Naive B cell (primary cell): ENCODE data around the gene EIF3I. TPM values are rescaled to one million over a fixed set of nuclear protein-coding genes. Genes with fewer than 3 reads are reported as not detected.

Source experiments
- ATAC-seq, 2 donors: fragments of 150-1000 bp; cut with Tn5 transposase; 2 replicates each; pipeline ENCODE4 v1.10.0; 2021; ENCODE audit warnings: low read depth in 2 of 2, mild to moderate bottlenecking in 2 of 2, moderate library complexity in 2 of 2
- DNase-seq: peaks from one replicate; pipeline ENCODE4 v3.0.0; 2022
- H3K27ac Mint-ChIP-seq, 6 donors: one replicate each; pipeline ENCODE4 v1.8.0; 2020 to 2022; ENCODE audit warnings: mild to moderate bottlenecking in 6 of 6, mixed read lengths in 6 of 6, moderate library complexity in 5 of 6, inconsistent platforms in 2 of 6
- H3K27me3 Mint-ChIP-seq, 3 donors: one replicate each; pipeline ENCODE4 v1.8.0; 2021 to 2022; ENCODE audit warnings: mixed read lengths in 3 of 3, mild to moderate bottlenecking in 1 of 3
- H3K36me3 Mint-ChIP-seq, 2 donors: one replicate each; pipeline ENCODE4 v1.8.0; 2020 to 2022; ENCODE audit warnings: mixed read lengths in 2 of 2, inconsistent platforms in 1 of 2, mild to moderate bottlenecking in 1 of 2
- H3K4me1 Mint-ChIP-seq, 3 donors: one replicate each; pipeline ENCODE4 v1.8.0; 2020 to 2022; ENCODE audit warnings: mixed read lengths in 3 of 3, inconsistent platforms in 1 of 3, mild to moderate bottlenecking in 1 of 3, moderate library complexity in 1 of 3
- H3K4me3 Mint-ChIP-seq, 8 donors: one replicate each; pipeline ENCODE4 v1.8.0; 2020 to 2022; ENCODE audit warnings: mild to moderate bottlenecking in 8 of 8, mixed read lengths in 8 of 8, moderate library complexity in 8 of 8, inconsistent platforms in 2 of 8
- H3K9me3 Mint-ChIP-seq, 7 donors: one replicate each; pipeline ENCODE4 v1.8.0; 2020 to 2022; ENCODE audit warnings: mixed read lengths in 7 of 7, mild to moderate bottlenecking in 5 of 7, inconsistent platforms in 2 of 7, moderate library complexity in 1 of 7
- polyA plus RNA-seq, 6 donors: library from polyadenylated mRNA; unstranded; fragments of 300-500 nt; fragmentation: Illumina TruSeq; gene quantifications; one replicate each; pipeline ENCODE4 v1.2.3, GENCODE V29; 2021; ENCODE audit warnings: low read depth in 6 of 6

Gene EIF3I
- 100 to 1,000 TPM; 152 to 251 (median 180) TPM for polyA plus RNA-seq

DNA sequence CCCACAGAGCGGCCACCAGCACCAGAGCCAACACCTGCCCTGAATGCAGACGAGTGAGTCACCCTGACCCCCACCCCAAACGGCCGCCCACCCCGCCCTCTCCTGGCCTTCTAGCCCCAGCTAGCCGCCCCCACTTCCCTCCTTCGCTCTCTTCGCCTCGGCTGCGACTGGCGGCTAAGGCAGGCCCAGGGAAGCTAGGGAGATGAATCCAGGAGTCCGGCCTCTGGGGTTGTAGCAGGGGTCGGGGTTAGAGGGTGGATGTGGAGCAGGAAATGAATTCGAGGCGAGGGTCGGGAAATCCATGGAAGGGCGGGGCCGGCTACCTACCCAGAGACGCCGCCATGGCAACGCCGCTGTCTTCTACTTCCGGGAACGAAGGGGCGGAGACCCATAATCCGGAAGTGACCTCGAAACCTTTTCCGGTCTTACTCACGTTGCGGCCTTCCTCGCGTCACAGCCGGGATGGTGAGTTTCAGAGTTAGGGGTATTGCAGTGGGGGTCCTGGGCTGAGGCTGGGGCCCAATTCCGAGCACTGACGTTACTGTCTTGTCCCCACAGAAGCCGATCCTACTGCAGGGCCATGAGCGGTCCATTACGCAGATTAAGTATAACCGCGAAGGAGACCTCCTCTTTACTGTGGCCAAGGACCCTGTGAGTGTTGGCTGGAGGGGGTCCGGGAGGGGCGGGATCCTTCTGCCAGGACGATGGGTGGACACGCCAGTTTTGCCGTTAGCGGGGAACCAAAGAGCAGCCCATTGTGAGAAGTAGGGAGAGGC lies at the start of gene EIF3I, which contains the start of gene TMEM234:
Gene EIF3I, plus strand, starts transcription at position 428 of the 776 bp plus-strand sequence. Its CDS starts 35 bp downstream, at position 463.
Gene TMEM234, minus strand, starts transcription at position 374 of the 776 bp plus-strand sequence. Its CDS starts 31 bp downstream, at position 343.
- DNase-seq (peak; percentile 88), ATAC-seq (peak; percentile 93 to 94)
- H3K4me3 Mint-ChIP-seq = peak within 1 kb of the TSS; percentile 93 to 99 (median 98)
- peaks cover 0 to 4% of the 10 kb centered on the region in 2 donors for H3K36me3 Mint-ChIP-seq
- H3K4me1 Mint-ChIP-seq = peaks cover 29 to 54% (median 39%) of the 10 kb centered on the region in 3 donors
- H3K27ac Mint-ChIP-seq = peak within 1 kb of the TSS; percentile 97 to 99 (median 99)
- H3K9me3 Mint-ChIP-seq = no peaks in the 10 kb centered on the region
- no peaks in the 10 kb centered on the region for H3K27me3 Mint-ChIP-seq

DNA sequence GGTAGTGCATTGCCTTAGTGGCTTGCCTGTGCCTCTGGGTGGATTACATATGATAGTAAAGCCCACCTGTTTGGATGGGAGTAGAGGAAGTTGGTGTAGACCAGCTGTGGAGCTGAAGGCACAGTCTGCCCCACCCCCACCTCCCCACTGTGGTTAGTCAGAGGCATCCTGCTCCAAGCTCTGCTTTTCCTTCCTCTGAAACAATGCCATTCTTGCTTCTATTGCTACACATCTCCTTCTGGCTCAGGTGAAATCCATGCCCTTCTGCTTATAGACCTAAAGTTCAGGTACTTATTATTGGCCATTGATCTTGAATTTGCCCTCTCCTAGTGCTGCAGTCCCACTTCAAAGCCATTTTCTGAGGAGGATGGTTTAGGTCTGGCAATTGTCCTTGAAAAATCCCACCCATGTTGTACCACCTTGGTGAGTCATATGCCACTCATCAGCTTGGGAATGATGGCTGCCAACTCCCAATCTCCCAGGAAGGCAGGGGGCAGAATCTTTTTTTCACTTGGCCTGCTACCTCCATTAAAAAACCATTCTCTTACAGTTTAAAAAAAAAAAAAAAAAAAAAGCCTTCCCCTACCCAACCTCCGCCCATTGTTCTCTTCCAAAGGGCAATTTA lies 49.5 kb upstream of the EIF3I start:
- Mint-ChIP-seq H3K4me1 (peaks cover 5 to 7% (median 6%) of the 10 kb centered on the region in 3 donors), H3K9me3 (no peaks in the 10 kb centered on the region), H3K27me3 (no peaks in the 10 kb centered on the region), H3K36me3 (peaks cover 15 to 31% of the 10 kb centered on the region in 2 donors), H3K4me3 (no peak overlapping the region), H3K27ac (peak overlapping the region in 1 of 6 donors; percentile 74)
- no peak for ATAC-seq
- no peak for DNase-seq

DNA sequence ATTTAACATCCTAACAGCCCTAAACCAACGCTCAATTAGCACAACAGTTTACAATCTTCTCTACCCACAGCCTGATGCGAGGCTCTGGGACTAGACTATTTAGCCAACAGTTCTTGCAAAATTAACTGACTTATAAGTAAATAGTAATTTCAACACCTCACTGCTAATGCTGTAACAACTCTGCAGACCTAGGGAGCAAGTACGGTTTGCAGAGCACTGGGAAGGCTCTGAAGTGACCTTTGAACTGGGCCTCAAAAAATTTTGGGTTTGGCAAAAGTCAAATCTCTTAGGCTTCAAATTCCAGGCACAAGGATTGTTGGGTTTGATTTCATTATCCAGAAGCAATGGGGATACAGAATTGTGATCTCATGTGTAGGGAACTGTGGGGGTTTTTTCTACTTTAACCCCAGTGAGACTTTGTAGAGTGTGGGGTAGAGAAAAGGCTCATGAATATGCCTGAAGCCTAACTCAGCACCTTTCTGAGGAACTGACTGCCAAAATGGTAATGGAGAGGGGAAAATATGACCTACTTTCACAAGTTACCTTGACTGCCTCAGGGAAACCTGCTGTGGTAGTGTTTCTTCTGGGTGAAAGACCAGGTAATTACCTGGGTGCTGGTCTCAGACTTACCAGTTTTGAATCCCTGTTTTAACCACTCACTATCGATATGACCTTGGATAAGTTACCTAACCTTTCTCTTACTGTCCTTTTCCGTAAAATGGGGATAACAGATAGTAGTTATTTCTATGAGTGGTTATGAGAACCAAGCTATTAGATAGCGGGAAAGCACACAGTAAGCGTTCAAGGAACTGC lies 43.6 kb upstream of the EIF3I start:
- Mint-ChIP-seq H3K27ac (peak overlapping the region; percentile 94 to 100 (median 98)), H3K4me1 (peaks cover 25 to 34% (median 31%) of the 10 kb centered on the region in 3 donors), H3K27me3 (no peaks in the 10 kb centered on the region), H3K9me3 (no peaks in the 10 kb centered on the region), H3K4me3 (peak overlapping the region; percentile 90 to 97 (median 93)), H3K36me3 (no peaks in the 10 kb centered on the region)
- no peak for DNase-seq
- ATAC-seq = no peak

DNA sequence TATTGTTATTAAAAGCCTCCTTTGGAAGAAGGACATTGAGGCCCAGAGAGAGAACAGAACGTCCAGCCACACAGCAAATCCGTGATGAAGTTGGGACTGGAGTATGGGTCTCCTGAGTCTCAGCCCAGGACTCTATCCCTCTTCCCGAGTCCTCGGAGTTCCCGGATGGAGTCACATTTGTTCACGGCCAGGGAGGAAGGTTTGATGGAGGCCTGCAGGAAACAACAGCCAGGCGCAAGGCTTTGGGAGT lies 43.1 kb upstream of the EIF3I start:
- Mint-ChIP-seq H3K27me3 (no peaks in the 10 kb centered on the region), H3K4me3 (peak overlapping the region; percentile 90 to 97 (median 93)), H3K36me3 (peaks cover 0 to 3% of the 10 kb centered on the region in 2 donors), H3K27ac (peak overlapping the region; percentile 94 to 100 (median 98)), H3K9me3 (no peaks in the 10 kb centered on the region), H3K4me1 (peaks cover 27 to 36% (median 33%) of the 10 kb centered on the region in 3 donors)
- DNase-seq = no peak
- no peak for ATAC-seq

DNA sequence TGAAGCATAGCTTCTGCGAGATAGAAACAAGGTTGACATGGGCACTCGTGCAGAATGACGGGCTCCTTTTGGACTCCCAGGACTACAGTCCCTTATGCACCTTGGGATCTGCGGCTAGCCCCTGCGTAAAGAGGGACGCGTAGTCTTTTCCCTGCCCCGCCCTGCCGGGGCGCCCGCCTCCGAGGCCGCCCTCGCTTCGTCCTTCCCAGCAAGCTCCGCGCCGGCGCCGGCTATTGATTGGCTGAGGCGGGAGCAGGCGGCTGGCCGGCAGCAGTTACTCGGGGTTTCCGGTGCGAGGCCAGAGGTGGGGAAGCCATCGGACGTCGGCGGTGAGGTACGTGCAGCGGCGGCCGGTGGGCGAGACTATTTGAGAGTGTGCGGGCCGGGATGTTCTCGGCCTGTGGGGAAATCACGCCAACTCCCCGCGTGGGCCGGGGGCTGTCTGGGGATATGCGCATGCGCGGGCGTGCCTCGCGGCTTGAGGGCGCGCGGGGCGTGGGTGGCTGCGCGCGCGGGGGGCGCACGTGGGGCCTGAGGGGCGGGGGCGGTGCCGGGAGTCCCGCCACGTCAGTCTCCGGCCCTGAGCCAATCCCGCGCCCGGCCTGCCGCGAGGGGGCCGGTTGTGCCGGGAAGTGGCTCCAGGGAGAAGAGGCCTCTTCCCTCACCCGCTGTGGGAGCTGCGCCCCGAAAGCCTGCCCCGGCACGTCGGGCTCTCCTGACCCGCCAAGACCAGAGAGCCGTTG lies 42.6 kb upstream of the EIF3I start, which contains the start of gene TXLNA:
Gene TXLNA, plus strand, starts transcription at position 233 of the 743 bp plus-strand sequence. CDS start 671 bp downstream, outside the sequence.
- peak within 1 kb of the TSS; percentile 94 to 100 (median 98) for H3K27ac Mint-ChIP-seq
- peak; percentile 89 to 90 for ATAC-seq
- peaks cover 0 to 8% of the 10 kb centered on the region in 2 donors for H3K36me3 Mint-ChIP-seq
- H3K9me3 Mint-ChIP-seq = no peaks in the 10 kb centered on the region
- peak; percentile 89 for DNase-seq
- H3K4me3 Mint-ChIP-seq = peak within 1 kb of the TSS; percentile 90 to 97 (median 93)
- peaks cover 28 to 41% (median 30%) of the 10 kb centered on the region in 3 donors for H3K4me1 Mint-ChIP-seq
- no peaks in the 10 kb centered on the region for H3K27me3 Mint-ChIP-seq

DNA sequence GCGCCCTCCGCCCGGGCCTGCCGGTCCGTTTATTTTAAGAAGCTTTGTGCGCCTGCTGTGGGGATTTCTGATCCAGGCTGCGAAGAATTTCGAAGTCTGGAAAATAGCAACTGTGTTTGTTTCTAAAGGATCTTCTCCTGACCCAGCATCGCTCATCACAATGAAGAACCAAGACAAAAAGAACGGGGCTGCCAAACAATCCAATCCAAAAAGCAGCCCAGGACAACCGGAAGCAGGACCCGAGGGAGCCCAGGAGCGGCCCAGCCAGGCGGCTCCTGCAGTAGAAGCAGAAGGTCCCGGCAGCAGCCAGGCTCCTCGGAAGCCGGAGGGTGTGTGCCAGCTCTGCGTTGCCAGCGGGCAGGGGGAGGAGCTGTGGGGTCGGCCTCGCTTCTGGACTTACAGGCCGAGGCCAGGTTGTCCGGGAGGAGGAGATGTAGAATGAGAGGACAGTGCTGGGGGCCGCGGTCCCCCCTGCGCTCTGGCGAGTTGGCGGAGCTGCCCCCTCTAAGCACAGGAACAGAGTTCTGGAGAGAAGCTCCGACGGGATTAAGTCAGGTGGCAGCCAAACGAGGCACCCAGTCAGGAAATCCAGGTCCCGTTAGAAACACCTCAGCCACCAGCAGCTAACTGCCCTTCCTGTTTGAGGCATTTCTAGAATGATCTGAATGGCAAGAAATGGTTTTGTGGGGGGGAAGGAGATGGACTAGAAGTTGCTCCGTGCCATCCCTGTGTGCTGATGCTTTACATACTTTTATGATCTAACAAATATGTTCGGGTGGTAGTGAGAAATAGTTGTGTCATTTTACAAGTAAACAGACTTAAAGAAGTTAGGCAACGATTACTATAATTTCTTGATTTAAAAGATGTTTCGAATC lies 41.8 kb upstream of the EIF3I start:
- peaks cover 0 to 13% of the 10 kb centered on the region in 2 donors for H3K36me3 Mint-ChIP-seq
- no peak for DNase-seq
- peaks cover 27 to 45% (median 34%) of the 10 kb centered on the region in 3 donors for H3K4me1 Mint-ChIP-seq
- H3K9me3 Mint-ChIP-seq = no peaks in the 10 kb centered on the region
- peak overlapping the region; percentile 89 to 97 (median 93) for H3K4me3 Mint-ChIP-seq
- no peaks in the 10 kb centered on the region for H3K27me3 Mint-ChIP-seq
- peak overlapping the region; percentile 88 to 97 (median 94) for H3K27ac Mint-ChIP-seq
- ATAC-seq = no peak

DNA sequence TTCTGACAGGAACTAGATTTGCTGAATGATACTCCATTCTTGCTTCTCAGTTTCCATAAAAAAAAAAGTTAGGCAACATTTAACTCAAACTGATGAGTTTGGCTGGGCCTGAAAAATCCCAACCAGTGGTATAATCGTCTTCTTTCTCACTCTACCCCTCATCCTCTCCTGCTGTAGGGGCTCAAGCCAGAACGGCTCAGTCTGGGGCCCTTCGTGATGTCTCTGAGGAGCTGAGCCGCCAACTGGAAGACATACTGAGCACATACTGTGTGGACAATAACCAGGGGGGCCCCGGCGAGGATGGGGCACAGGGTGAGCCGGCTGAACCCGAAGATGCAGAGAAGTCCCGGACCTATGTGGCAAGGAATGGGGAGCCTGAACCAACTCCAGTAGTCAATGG lies 41.1 kb upstream of the EIF3I start:
- Mint-ChIP-seq H3K4me3 (peak overlapping the region; percentile 89 to 97 (median 93)), H3K27ac (peak overlapping the region; percentile 79 to 97 (median 92)), H3K9me3 (no peaks in the 10 kb centered on the region), H3K4me1 (peaks cover 30 to 48% (median 37%) of the 10 kb centered on the region in 3 donors), H3K27me3 (no peaks in the 10 kb centered on the region), H3K36me3 (peaks cover 5 to 13% of the 10 kb centered on the region in 2 donors)
- no peak for ATAC-seq
- DNase-seq = no peak

DNA sequence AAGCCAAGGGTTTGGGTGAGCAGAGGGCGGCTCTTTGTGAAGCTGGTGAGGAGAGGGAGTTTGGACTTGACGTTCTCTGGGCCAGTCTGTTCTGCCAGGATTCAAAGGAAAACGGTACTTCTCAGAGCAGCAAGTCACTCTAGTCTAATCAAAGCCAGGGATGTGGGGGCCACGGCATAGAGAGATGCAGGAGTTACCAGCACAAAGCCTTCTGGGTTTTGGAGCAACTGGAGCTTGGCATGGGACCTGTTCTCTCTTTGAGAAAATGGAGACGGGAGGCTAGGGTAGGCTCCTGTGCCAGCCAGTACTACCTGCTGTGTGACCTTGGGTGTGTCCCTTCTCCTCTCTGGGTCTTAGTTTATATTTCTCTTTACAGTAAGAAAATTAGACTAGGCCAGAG lies 40.6 kb upstream of the EIF3I start:
- peak overlapping the region in 3 of 6 donors; percentile 20 to 97 (median 74) for H3K27ac Mint-ChIP-seq
- ATAC-seq (no peak), DNase-seq (no peak)
- H3K4me3 Mint-ChIP-seq = peak overlapping the region in 6 of 8 donors; percentile 89 to 97 (median 92)
- H3K4me1 Mint-ChIP-seq = peaks cover 35 to 53% (median 42%) of the 10 kb centered on the region in 3 donors
- H3K9me3 Mint-ChIP-seq = no peaks in the 10 kb centered on the region
- H3K36me3 Mint-ChIP-seq = peaks cover 10 to 18% of the 10 kb centered on the region in 2 donors
- H3K27me3 Mint-ChIP-seq = no peaks in the 10 kb centered on the region

DNA sequence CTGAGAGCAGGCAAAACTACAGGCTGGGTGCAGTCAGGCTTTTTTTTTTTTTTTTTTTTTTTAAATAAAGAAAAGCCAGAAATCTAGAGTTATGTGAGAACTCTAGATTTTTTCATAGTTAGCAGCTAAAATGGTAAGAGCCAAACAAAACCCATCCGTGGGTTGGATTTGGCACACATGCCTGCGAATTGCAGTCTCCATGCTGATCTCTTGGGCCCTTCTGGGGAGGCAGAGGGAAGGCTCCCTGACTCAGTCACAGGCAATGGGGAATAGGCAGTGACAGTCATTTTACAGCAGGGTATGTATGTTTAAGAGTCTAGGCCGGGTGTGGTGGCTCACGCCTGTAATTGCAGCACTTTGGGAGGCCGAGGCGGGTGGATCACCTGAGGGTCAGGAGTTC lies 40.1 kb upstream of the EIF3I start:
- Mint-ChIP-seq H3K4me3 (peak overlapping the region in 2 of 8 donors; percentile 93 to 97), H3K27me3 (no peaks in the 10 kb centered on the region), H3K9me3 (no peaks in the 10 kb centered on the region), H3K36me3 (peaks cover 12 to 19% of the 10 kb centered on the region in 2 donors), H3K27ac (no peak overlapping the region), H3K4me1 (peaks cover 36 to 54% (median 42%) of the 10 kb centered on the region in 3 donors)
- DNase-seq = no peak
- ATAC-seq = no peak

DNA sequence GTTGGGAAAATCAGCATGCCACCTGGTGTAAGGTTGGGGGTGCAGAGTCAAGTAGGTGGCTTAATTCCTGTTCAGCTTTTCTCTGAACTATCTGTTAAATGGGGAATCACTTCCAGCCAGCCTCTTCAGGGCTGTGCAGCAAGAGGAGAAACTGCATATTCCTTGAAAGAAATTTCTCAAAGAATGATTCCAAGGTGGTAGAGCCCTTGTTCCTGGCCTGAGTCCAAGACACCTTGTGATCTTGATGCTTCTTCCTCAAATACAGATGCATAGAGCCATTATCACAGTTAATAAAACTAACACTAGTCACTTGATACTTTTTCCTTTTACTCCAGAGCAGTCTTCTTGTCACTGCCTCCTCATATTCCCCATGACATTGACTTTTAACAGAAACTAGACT lies 37.6 kb upstream of the EIF3I start:
- Mint-ChIP-seq H3K36me3 (peaks cover 12 to 19% of the 10 kb centered on the region in 2 donors), H3K4me1 (peaks cover 36 to 52% (median 41%) of the 10 kb centered on the region in 3 donors), H3K9me3 (no peaks in the 10 kb centered on the region), H3K27ac (no peak overlapping the region), H3K27me3 (no peaks in the 10 kb centered on the region), H3K4me3 (no peak overlapping the region)
- DNase-seq (no peak), ATAC-seq (no peak)

DNA sequence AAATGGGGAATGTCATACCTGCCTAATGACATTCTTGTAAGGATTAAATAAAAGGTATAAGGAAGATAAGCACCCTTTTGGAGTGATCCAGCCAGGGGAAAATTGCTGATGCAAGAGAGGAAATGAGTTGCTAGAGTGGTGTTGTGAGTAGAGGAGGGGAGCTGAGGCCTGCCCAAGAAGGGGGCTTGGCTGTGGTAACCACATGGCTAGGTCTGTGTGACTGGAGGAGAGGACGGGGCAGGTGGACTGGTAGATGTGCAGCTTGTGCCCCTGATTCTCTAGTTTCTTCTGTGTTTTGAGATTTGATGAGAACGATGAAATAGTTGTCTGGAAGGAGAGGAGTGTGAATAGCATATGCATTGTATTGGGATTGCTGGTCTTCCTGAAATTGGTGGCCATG lies 36.1 kb upstream of the EIF3I start:
- DNase-seq (no peak), ATAC-seq (no peak)
- Mint-ChIP-seq H3K27me3 (no peaks in the 10 kb centered on the region), H3K4me1 (peaks cover 25 to 42% (median 32%) of the 10 kb centered on the region in 3 donors), H3K36me3 (peaks cover 12 to 19% of the 10 kb centered on the region in 2 donors), H3K27ac (peak overlapping the region in 1 of 6 donors; percentile 26), H3K9me3 (no peaks in the 10 kb centered on the region), H3K4me3 (peak overlapping the region in 1 of 8 donors; percentile 30)

DNA sequence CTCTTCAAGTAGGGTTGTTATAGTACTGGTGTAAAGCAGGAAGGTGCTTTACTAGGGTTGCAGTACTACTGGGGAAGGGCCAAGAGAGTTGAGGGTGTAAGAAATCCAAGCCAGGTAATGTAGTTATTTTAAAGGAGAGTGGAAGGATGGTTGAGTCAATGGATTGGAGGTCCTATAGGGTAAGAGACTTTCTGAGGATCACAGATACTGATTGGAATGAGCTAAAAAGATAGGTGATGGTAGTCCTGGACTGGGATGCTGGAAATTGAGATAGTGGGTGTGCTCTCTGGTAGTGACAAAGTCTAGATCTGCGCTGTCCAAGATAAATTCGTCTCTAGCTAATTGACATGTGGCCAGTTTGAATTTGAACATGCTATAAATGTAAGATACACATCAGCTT lies 35.7 kb upstream of the EIF3I start:
- H3K27ac Mint-ChIP-seq = peak overlapping the region in 1 of 6 donors; percentile 3
- H3K36me3 Mint-ChIP-seq = peaks cover 15 to 19% of the 10 kb centered on the region in 2 donors
- H3K4me3 Mint-ChIP-seq = peak overlapping the region in 1 of 8 donors; percentile 30

More for the DNA sequence above, 35.7 kb upstream of the EIF3I start:
- peaks cover 21 to 38% (median 28%) of the 10 kb centered on the region in 3 donors for H3K4me1 Mint-ChIP-seq
- no peak for DNase-seq
- no peak for ATAC-seq
- no peaks in the 10 kb centered on the region for H3K9me3 Mint-ChIP-seq
- no peaks in the 10 kb centered on the region for H3K27me3 Mint-ChIP-seq
